Pancreas (tissue), 10 donors: ENCODE measurements around the gene TWSG1. TPM values are rescaled to one million over a fixed set of nuclear protein-coding genes. Genes with fewer than 3 reads are reported as not detected.
"Not testable (repeated sequence)": the region's sequence is repeated elsewhere in the genome, so short reads cannot be mapped to it uniquely, and the experiment has no call there.

ENCODE experiments used
- ATAC-seq, 4 donors: fragments of 200-7000 bp; cut with Tn5 transposase; one replicate each; pipeline versions ENCODE4 v1.8.0 to v1.9.1; 2020; ENCODE audit warnings: mild to moderate bottlenecking in 4 of 4, moderate library complexity in 4 of 4
- DNase-seq, 6 donors: peaks; one replicate each; pipeline ENCODE4 v3.0.0-alpha.2; 2020
- FAIRE-seq: peaks from 2 replicates; lab custom pipeline; 2012; peaks lifted over from hg19 to GRCh38; lab: Jason Lieb, UNC
- H3K27ac ChIP-seq, 4 donors: fragments of 200-600 bp; sonication (generic); 1 replicate in 3 of 4; 2 replicates in 1 of 4; pipeline versions ENCODE4 v1.5.0 to v1.8.0; 2020
- H3K27me3 ChIP-seq, 4 donors: fragments of 200-600 bp; one replicate each; pipeline ENCODE4 v1.8.0; 2021
- H3K36me3 ChIP-seq, 3 donors: fragments of 200-600 bp; sonication (generic) in 1 of 3; one replicate each; pipeline versions ENCODE4 v1.5.0 to v1.8.0; 2020 to 2021
- H3K4me1 ChIP-seq, 3 donors: fragments of 200-600 bp; one replicate each; pipeline ENCODE4 v1.8.0; 2021
- H3K4me3 ChIP-seq, 4 donors: fragments of 200-600 bp; sonication (generic) in 2 of 4; one replicate each; pipeline versions ENCODE4 v1.5.0 to v1.8.0; 2020 to 2021
- H3K9me3 ChIP-seq, 4 donors: fragments of 200-600 bp; one replicate each; pipeline ENCODE4 v1.8.0; 2021
- WGBS, 2 donors: extraction: QIAGEN DNeasy Blood & Tissue Kit; methylation state at CpG; one replicate each; pipeline ENCODE4 v1.1.7; 2013; 5-methylcytosine and 5-hydroxymethylcytosine counted together
- intact Hi-C, 3 donors: fragments of 100-400 bp; cut with DNase I; formaldehyde crosslinking; loops; one replicate each; pipeline versions ENCODE4 v1.11.1 to v1.14.2; 2022
- polyA plus RNA-seq, 2 donors: library from polyadenylated mRNA; stranded (reverse); fragments of 200-250 nt; gene quantifications; one replicate each; pipeline ENCODE4 v1.2.3, GENCODE V29; 2013
- total RNA-seq, 6 donors: library from RNA; stranded (reverse); fragmentation: NEBNext Ultra II Directional in 4 of 6; extraction: Animal tissue kit (Norgen Biotek cat#: 25700) in 4 of 6; gene quantifications; one replicate each; pipeline versions ENCODE4 v1.2.1 to v1.2.4, GENCODE V29; 2021 to 2023
- TF ChIP-seq, protein P1 (sequence below), 4 donors: fragments of 200-600 bp; sonication (generic) in 3 of 4; IDR thresholded peaks; one replicate each; pipeline versions ENCODE4 v1.5.0 to v1.8.0; 2021; ENCODE audit warnings: antibody characterized with exemption in 4 of 4
- donor health status: healthy with polysubstance abuse.
- donor health status: DM: no; HTN: no; CAD: no; lungs with moderate emphysema.
- donor health status: DM: no; HTN: no; CAD: no.
- donor health status: control.
- donor health status: control.
- donor health status: Bipolar disorder and iron deficiency.
- donor health status: DM: yes; HTN: yes; CAD: no.
- donor health status: DM: no; HTN: no; CAD: no.
- donor health status: DM: no; HTN: no; CAD: no.
- donor health status: DM: yes; HTN: yes; CAD: no.

Gene TWSG1
- total and polyA plus RNA-seq, 8 donors: 2.5 to 13.7 (median 6.1) TPM

GRCh38 chr18:9419956-9420631 lies 85.5 kb downstream of the TWSG1 start:
- TF ChIP-seq, protein P1, sequence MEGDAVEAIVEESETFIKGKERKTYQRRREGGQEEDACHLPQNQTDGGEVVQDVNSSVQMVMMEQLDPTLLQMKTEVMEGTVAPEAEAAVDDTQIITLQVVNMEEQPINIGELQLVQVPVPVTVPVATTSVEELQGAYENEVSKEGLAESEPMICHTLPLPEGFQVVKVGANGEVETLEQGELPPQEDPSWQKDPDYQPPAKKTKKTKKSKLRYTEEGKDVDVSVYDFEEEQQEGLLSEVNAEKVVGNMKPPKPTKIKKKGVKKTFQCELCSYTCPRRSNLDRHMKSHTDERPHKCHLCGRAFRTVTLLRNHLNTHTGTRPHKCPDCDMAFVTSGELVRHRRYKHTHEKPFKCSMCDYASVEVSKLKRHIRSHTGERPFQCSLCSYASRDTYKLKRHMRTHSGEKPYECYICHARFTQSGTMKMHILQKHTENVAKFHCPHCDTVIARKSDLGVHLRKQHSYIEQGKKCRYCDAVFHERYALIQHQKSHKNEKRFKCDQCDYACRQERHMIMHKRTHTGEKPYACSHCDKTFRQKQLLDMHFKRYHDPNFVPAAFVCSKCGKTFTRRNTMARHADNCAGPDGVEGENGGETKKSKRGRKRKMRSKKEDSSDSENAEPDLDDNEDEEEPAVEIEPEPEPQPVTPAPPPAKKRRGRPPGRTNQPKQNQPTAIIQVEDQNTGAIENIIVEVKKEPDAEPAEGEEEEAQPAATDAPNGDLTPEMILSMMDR (IDR thresholded peaks at IDR 0.05): no peak
- WGBS, 2 donors: 61 to 62% methylated on average over 5 of the region's 5 CpGs
- no peaks in the 10 kb centered on the region for H3K9me3 ChIP-seq
- ATAC-seq: no peak
- H3K27ac ChIP-seq: no peak overlapping the region
- no peak overlapping the region for H3K4me3 ChIP-seq
- H3K27me3 ChIP-seq: no peaks in the 10 kb centered on the region
- intact Hi-C loops: no loop called here
- no peaks in the 10 kb centered on the region for H3K4me1 ChIP-seq
- no peak for DNase-seq
- no peaks in the 10 kb centered on the region for H3K36me3 ChIP-seq
- no peak for FAIRE-seq

- FAIRE-seq (no peak), DNase-seq (no peak), ATAC-seq (no peak)
- H3K27me3 ChIP-seq: no peaks in the 10 kb centered on the region
- H3K9me3 ChIP-seq: no peaks in the 10 kb centered on the region
- WGBS, 2 donors: 69 to 77% methylated on average over 9 of the region's 9 CpGs
- TF ChIP-seq, protein P1 (IDR thresholded peaks at IDR 0.05): no peak
- no peak overlapping the region for H3K4me3 ChIP-seq
- H3K4me1 ChIP-seq: no peaks in the 10 kb centered on the region
- intact Hi-C loops: no loop called here
- no peaks in the 10 kb centered on the region for H3K36me3 ChIP-seq
- H3K27ac ChIP-seq: no peak overlapping the region
Measured at GRCh38 chr18:9421096-9421900, 86.7 kb downstream of the TWSG1 start.

DNA sequence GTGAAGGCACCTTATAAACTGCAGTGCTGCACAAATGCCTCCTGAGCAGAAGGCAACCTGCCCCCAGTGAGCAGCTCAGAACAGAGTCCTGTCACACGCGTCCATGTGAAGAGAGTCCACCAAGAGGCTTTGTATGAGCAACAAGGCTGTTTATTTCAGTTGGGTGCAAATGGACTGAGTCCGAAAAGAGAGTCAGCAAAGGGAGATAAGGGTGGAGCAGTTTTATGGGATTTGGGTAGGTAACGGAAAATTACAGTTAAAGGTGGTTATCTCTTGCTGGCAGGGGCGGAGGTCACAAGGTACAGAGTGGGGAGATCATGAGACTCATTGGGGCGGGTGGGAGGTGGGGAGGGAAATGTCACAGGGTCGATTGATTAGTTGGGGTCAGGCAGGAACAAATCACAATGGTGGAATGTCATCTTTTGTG lies 87.3 kb downstream of the TWSG1 start:
- ATAC-seq (no peak), FAIRE-seq (no peak)

GRCh38 chr18:9422816-9423519 lies 88.4 kb downstream of the TWSG1 start:
- no peak for DNase-seq
- WGBS, 2 donors: 88 to 98% methylated on average over 6 of the region's 6 CpGs

More for the DNA sequence above, 87.3 kb downstream of the TWSG1 start:
- Histone ChIP-seq H3K36me3 (no peaks in the 10 kb centered on the region), H3K4me3 (no peak overlapping the region), H3K9me3 (no peaks in the 10 kb centered on the region), H3K4me1 (no peaks in the 10 kb centered on the region), H3K27ac (no peak overlapping the region), H3K27me3 (no peaks in the 10 kb centered on the region)
- intact Hi-C loops: no loop called here
- 75 to 83% methylated on average over 7 of the region's 7 CpGs for WGBS, 2 donors
- TF ChIP-seq, protein P1 (IDR thresholded peaks at IDR 0.05): no peak
- no peak for DNase-seq

GRCh38 chr18:9423648-9424047 lies 89.1 kb downstream of the TWSG1 start:
- ATAC-seq, H3K4me1 ChIP-seq, H3K27ac ChIP-seq, H3K27me3 ChIP-seq, H3K36me3 ChIP-seq, DNase-seq, H3K4me3 ChIP-seq, H3K9me3 ChIP-seq, intact Hi-C loops, FAIRE-seq: not testable (repeated sequence)
- WGBS, 2 donors: 89 to 93% methylated on average over 1 of the region's 1 CpG

More at GRCh38 chr18:9422816-9423519, 88.4 kb downstream of the TWSG1 start:
- ATAC-seq (no peak), FAIRE-seq (no peak)
- intact Hi-C loops: no loop called here
- Histone ChIP-seq H3K27ac (no peak overlapping the region), H3K9me3 (no peaks in the 10 kb centered on the region), H3K27me3 (no peaks in the 10 kb centered on the region), H3K36me3 (no peaks in the 10 kb centered on the region), H3K4me1 (no peaks in the 10 kb centered on the region), H3K4me3 (no peak overlapping the region)
- TF ChIP-seq, protein P1 (IDR thresholded peaks at IDR 0.05): no peak

DNA sequence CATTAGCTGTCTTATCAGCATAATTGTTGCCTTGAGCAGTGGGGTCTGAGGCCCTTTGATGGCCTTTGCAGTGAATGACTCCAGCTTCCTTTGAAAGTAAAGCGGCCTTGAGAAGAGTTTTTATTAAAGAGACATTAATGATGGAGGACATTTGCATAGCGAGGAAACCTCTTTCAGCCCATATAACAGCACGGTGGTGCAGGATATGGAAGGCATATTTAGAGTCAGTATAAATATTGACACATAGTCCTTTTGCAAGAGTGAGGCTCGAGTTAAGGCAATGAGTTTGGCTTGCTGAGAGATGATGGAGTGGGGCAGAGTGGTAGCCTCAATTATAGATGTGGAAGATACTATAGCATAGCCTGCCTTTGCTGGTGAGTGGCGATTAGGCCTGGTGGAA lies 89.7 kb downstream of the TWSG1 start:
- not testable (repeated sequence) for H3K27ac ChIP-seq

More for the DNA sequence above, 89.7 kb downstream of the TWSG1 start:
- H3K4me1 ChIP-seq, H3K4me3 ChIP-seq, H3K27me3 ChIP-seq, H3K9me3 ChIP-seq, DNase-seq, H3K36me3 ChIP-seq, intact Hi-C loops, FAIRE-seq, ATAC-seq: not testable (repeated sequence)
- WGBS, 2 donors: 76 to 82% methylated on average over 5 of the region's 5 CpGs
